HepG2 (cell line): Measurements from ENCODE around the gene TTC23L. TPM values are rescaled to one million over a fixed set of nuclear protein-coding genes. Genes with fewer than 3 reads are reported as not detected.

Experiments
- ATAC-seq: fragments of 200-7000 bp; cut with Tn5 transposase; 3 replicates; pipeline ENCODE4 v1.9.1; 2020; ENCODE audit warnings: mild to moderate bottlenecking, moderate library complexity
- BruUV-seq: library from RNA; stranded (reverse); fragments of 400-500 nt; replicated peaks from 2 replicates; lab custom pipeline; 2021; lab: Mats Ljungman, UMichigan
- CTCF ChIA-PET: fragments of 300-600 bp; formaldehyde crosslinking; extraction: SDS; loops from one replicate; lab custom pipeline; 2021; ENCODE audit warnings: low total read pairs, inconsistent platforms, low intra/inter-chr PET ratio; lab: Yijun Ruan, JAX
- POLR2A ChIA-PET: fragments of 350-600 bp; sonication (Branson Sonifier 250); formaldehyde crosslinking; loops from one replicate; lab custom pipeline; 2020; ENCODE audit warnings: antibody characterized with exemption, inconsistent platforms; lab: Yijun Ruan, JAX
- DNase-seq: peaks from one replicate; pipeline ENCODE4 v3.0.0-alpha.2; 2015; ENCODE audit warnings: low spot score
- FAIRE-seq: peaks from 3 replicates; lab custom pipeline; 2011; peaks lifted over from hg19 to GRCh38; lab: Jason Lieb, UNC
- H2AFZ ChIP-seq: one replicate; pipeline ENCODE4 v1.6.1; 2011; ENCODE audit warnings: low read length, inconsistent platforms
- H3K27ac ChIP-seq: fragments of 300-600 bp; 3 replicates; pipeline ENCODE4 v1.8.0; 2011; ENCODE audit warnings: mixed run types, mild to moderate bottlenecking, mixed read lengths, low read length, inconsistent platforms; ENCODE audit not compliant: insufficient read depth; ENCODE audit errors: extremely low read length
- H3K27me3 ChIP-seq, 2 experiments: fragments of 200-600 bp in 1 of 2; 2 replicates in 1 of 2; 3 replicates in 1 of 2; pipeline versions ENCODE4 v1.6.0 to v1.8.0; 2011; ENCODE audit warnings: low read length in 2 of 2, mild to moderate bottlenecking in 2 of 2, moderate library complexity in 2 of 2, inconsistent platforms in 1 of 2; ENCODE audit not compliant: insufficient read depth in 2 of 2, control insufficient read depth in 1 of 2
- H3K36me3 ChIP-seq, 2 experiments: fragments of 200-600 bp in 1 of 2; replicated peaks in 1 of 2; 2 replicates in 1 of 2; 3 replicates in 1 of 2; pipeline versions ENCODE4 v1.5.1 to v1.8.0; 2011; ENCODE audit warnings: low read length in 2 of 2, inconsistent platforms in 1 of 2; ENCODE audit not compliant: insufficient read depth in 2 of 2, control insufficient read depth in 1 of 2
- H3K4me1 ChIP-seq: 2 replicates; pipeline ENCODE4 v1.5.1; 2012; ENCODE audit warnings: low read length, inconsistent platforms; ENCODE audit not compliant: insufficient read depth
- H3K4me2 ChIP-seq: 2 replicates; pipeline ENCODE4 v1.6.0; 2011; ENCODE audit warnings: low read depth, low read length, inconsistent platforms
- H3K4me3 ChIP-seq, 3 experiments: fragments of 200-600 bp in 1 of 3; sonication (generic), shearing (Covaris generic) in 1 of 3; replicated peaks in 1 of 3; 2 replicates each; pipeline ENCODE4 v1.5.1; 2011 to 2016; ENCODE audit warnings: low read length in 3 of 3, inconsistent platforms in 2 of 3, low read depth in 2 of 3, mild to moderate bottlenecking in 2 of 3, control low read depth in 1 of 3, mixed read lengths in 1 of 3; ENCODE audit not compliant: insufficient read depth in 1 of 3
- H3K79me2 ChIP-seq: one replicate; pipeline ENCODE4 v1.6.1; 2011; ENCODE audit warnings: low read length, inconsistent platforms; ENCODE audit not compliant: insufficient read depth
- H3K9ac ChIP-seq: 2 replicates; pipeline ENCODE4 v1.6.0; 2011; ENCODE audit warnings: mild to moderate bottlenecking, low read depth, low read length, inconsistent platforms; ENCODE audit not compliant: insufficient read depth
- H3K9me3 ChIP-seq: 2 replicates; pipeline ENCODE4 v1.5.1; 2012; ENCODE audit warnings: mild to moderate bottlenecking, low read length
- H4K20me1 ChIP-seq: 2 replicates; pipeline ENCODE4 v1.6.0; 2011; ENCODE audit warnings: inconsistent platforms, mild to moderate bottlenecking, low read length, moderate library complexity; ENCODE audit not compliant: insufficient read depth
- CBX2 ChIP-seq, 2 experiments: fragments of 200-600 bp in 1 of 2; sonication (generic); formaldehyde crosslinking in 1 of 2; IDR thresholded peaks; 2 replicates each; pipeline versions ENCODE4 v1.7.0 to v1.8.1; 2018 to 2022; ENCODE audit warnings: low read depth in 2 of 2, low read length in 1 of 2, mild to moderate bottlenecking in 1 of 2, missing genetic modification reagents in 1 of 2
- FOSL1 ChIP-seq: sonication (generic); formaldehyde crosslinking; IDR thresholded peaks from 2 replicates; pipeline ENCODE4 v1.9.0; 2021; ENCODE audit warnings: missing genetic modification reagents, borderline replicate concordance
- MAFF ChIP-seq: IDR thresholded peaks from 2 replicates; pipeline ENCODE4 v1.6.1; 2011; ENCODE audit warnings: low read depth, low read length, improper control_type of control experiment
- MAFK ChIP-seq, 2 experiments: IDR thresholded peaks in 1 of 2; conservative IDR thresholded peaks in 1 of 2; 2 replicates each; pipeline ENCODE4 v1.6.1; 2011; ENCODE audit warnings: improper control_type of control experiment in 2 of 2, low read length in 2 of 2
- NFKB2 ChIP-seq: sonication (generic); formaldehyde crosslinking; IDR thresholded peaks from 2 replicates; pipeline ENCODE4 v1.4.0; 2020; ENCODE audit warnings: missing genetic modification reagents, borderline replicate concordance
- ZNF232 ChIP-seq: sonication (generic); formaldehyde crosslinking; IDR thresholded peaks from 2 replicates; pipeline ENCODE4 v1.4.0; 2020; ENCODE audit warnings: missing genetic modification reagents, borderline replicate concordance
- WGBS: methylation state at CpG from one replicate; pipeline ENCODE4 v1.1.6; 2017; ENCODE audit warnings: low lambda C conversion rate; 5-methylcytosine and 5-hydroxymethylcytosine counted together
- in situ Hi-C: cut with HindIII; loops from 2 replicates; pipeline ENCODE4 v1.10.0; 2017; ENCODE audit warnings: low pct_unique_long_range_greater_than_20kb; ENCODE audit not compliant: extremely low pct_ligation_motif_present
- intact Hi-C: fragments of 100-400 bp; cut with micrococcal nuclease; formaldehyde crosslinking; loops from one replicate; pipeline ENCODE4 v1.10.0; 2022; ENCODE audit not compliant: unreplicated experiment
- polyA plus RNA-seq, 8 experiments: library from polyadenylated mRNA; depleted of rRNA in 3 of 8; stranded (reverse) in 7 of 8; unstranded in 1 of 8; fragments of >200 nt; fragmentation: Illumina TruSeq in 4 of 8; extraction: Trizol in 4 of 8; gene quantifications; 2 replicates each; pipeline versions ENCODE4 v1.2.1 to v1.2.3, GENCODE V29; 2011 to 2016; ENCODE audit warnings: low read depth in 4 of 8, missing spikeins in 1 of 8, mixed read lengths in 1 of 8; ENCODE audit not compliant: insufficient read depth in 1 of 8
- total RNA-seq, 5 experiments: library from RNA; depleted of rRNA; stranded (reverse); fragments of >200 nt; fragmentation: Illumina TruSeq; extraction: Trizol; gene quantifications; 2 replicates each; pipeline ENCODE4 v1.2.3, GENCODE V29; 2016; ENCODE audit warnings: low read depth in 1 of 5

Gene TTC23L
- total and polyA plus RNA-seq, 2 of the 13 experiments (the other 11 are each of a cell fraction or from before 2014, with no cell fraction given), result 0.37 to 1.4 TPM

- intact Hi-C loops, result no loop called here
- H3K27ac ChIP-seq, result no peak overlapping the region
- H3K36me3 ChIP-seq, result no peaks in the 10 kb centered on the region
- CTCF ChIA-PET, result no interaction called here
- in situ Hi-C loops, result no loop called here
- no peaks in the 10 kb centered on the region for H3K79me2 ChIP-seq
- no peak overlapping the region for H3K4me2 ChIP-seq
- no peak overlapping the region for H3K4me3 ChIP-seq
- no peak overlapping the region for H2AFZ ChIP-seq
- no peaks in the 10 kb centered on the region for H3K27me3 ChIP-seq
- H3K9me3 ChIP-seq, result no peaks in the 10 kb centered on the region
- BruUV-seq, result no TSS peak
- peaks cover 10% of the 10 kb centered on the region for H3K4me1 ChIP-seq
- POLR2A ChIA-PET, result no interaction called here
- H3K9ac ChIP-seq, result no peak overlapping the region
- FAIRE-seq (no peak), DNase-seq (no peak), ATAC-seq (no peak)
- no peaks in the 10 kb centered on the region for H4K20me1 ChIP-seq
- TF ChIP-seq FOSL1 (CRISPR knock-in tag) (no peak), NFKB2 (CRISPR knock-in tag) (no peak)
- 73% methylated on average over 3 of the region's 3 CpGs for WGBS
Measured at GRCh38 chr5:34857161-34857560, 18.2 kb downstream of the TTC23L start.

- Histone ChIP-seq H3K4me2 (no peak overlapping the region), H3K4me1 (peaks cover 10% of the 10 kb centered on the region), H3K4me3 (no peak overlapping the region), H4K20me1 (no peaks in the 10 kb centered on the region), H3K9me3 (no peaks in the 10 kb centered on the region), H3K27me3 (no peaks in the 10 kb centered on the region), H3K27ac (no peak overlapping the region), H2AFZ (no peak overlapping the region), H3K79me2 (no peaks in the 10 kb centered on the region), H3K9ac (no peak overlapping the region), H3K36me3 (no peaks in the 10 kb centered on the region)
- ChIA-PET CTCF (no interaction called here), POLR2A (no interaction called here)
- in situ Hi-C loops, result no loop called here
- DNase-seq, result no peak
- 50% methylated on average over 1 of the region's 1 CpG for WGBS
- intact Hi-C loops, result no loop called here
- no peak for FAIRE-seq
- TF ChIP-seq CBX2 (IDR thresholded peaks at IDR 0.05; ENCODE audit: low read depth, low read length) (no peak), CBX2 (CRISPR knock-in tag; IDR thresholded peaks at IDR 0.05; ENCODE audit: low read depth) (no peak), ZNF232 (CRISPR knock-in tag) (no peak), MAFF (peak; percentile 73), MAFK (conservative IDR thresholded peaks at IDR 0.05 in 1 of 2, IDR thresholded peaks at IDR 0.05 in 1 of 2; ENCODE audit: low read length in 2 of 2) (peak; percentile 74 to 77)
- ATAC-seq, result no peak
- no TSS peak for BruUV-seq
Measured at GRCh38 chr5:34857894-34858293, 18.9 kb downstream of the TTC23L start.
